HG03469 (cell line): Measurements from ENCODE around the gene TEKT5.
"Not testable (repeated sequence)": the region's sequence is repeated elsewhere in the genome, so short reads cannot be mapped to it uniquely, and the experiment has no call there.

Experiments used
- ATAC-seq: cut with Tn5 transposase; IDR thresholded peaks from one replicate; pipeline ENCODE4 v1.9.1; 2021; ENCODE audit warnings: mild to moderate bottlenecking, moderate library complexity, moderate number of reproducible peaks; ENCODE audit not compliant: unreplicated experiment

TEKT5 gene

DNA sequence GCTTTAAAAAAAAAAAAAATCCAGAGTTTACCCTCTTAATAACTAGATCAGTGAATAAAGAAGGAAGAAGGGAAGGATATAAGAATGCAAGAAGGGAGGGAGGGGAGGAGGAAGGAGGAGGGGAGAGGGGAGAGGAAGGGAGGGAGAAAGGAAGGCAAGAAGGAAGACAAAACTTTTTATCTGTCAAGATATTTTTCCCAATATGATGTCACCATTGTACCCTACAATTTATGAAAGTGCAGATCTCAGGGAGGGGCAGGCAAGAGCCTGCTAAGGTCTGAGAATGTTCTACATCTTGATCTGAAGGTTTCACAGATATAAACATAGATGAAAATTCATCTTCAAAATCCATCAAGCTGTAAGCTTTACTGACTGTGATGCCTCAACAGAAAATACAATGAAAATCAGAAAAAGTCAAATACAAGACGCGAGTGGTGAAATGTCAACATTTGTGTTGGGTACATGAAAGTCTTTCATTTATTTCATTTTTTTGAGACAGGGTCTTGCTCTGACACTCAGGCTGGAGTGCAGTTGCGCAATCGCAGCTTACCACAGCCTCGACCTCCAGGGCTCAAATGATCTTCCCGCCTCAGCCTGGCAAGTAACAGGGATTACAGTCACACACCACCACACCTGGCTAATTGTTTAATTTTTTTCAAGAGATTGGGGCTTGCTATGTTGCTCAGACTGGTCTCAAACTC is 57.2 kb downstream of the TEKT5 start:
- no peak for ATAC-seq

DNA sequence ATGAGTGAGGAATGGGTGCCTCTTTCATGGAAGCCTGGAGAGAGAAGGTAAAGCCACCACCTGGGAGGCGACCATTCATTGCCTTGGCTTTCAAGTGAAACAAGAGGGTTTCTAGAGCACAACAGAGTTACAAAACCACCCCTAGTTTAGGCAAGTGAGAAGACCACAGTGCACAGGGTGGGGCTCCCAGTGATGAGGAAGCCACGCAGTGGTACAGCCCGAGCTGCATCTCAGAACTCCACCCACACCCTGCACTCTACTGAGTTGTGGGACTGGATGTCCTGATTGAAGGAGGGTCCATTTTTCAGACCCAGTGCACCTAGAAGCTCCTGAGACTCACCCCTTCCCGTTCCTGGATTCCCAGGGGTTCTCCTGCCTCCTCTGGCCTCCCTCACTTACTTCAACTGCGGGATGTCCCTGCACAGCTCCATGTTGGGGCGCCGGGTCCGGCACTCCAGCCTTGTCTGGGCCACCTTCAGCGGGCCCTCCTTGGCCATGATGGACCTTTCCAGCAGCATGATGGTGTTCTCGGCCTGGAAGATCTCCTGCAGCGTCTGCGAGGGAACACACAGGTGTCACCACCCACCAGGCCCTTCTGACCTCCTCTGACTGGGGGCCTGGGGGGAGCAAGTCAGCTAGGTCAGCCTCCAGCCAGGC is 59.2 kb downstream of the TEKT5 start:
- no peak for ATAC-seq

DNA sequence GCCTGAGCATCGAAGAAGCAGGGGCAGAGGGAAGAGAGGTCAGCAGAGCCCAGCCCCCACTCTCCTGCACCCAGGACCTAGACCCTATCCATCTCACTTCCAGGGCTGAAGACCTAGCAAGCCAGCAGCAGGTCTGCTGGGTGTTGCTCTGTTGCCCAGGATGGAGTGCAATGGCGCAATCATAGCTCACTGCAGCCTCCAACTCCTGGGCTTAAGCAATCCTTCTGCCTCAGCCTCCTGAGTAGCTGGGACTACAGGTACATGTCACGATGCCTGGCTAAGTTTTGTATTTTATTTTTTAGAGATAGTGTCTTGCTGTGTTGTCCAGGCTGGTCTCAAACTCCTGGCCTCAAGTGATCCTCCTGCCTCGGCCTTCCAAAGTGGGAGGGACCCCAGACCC is 61.3 kb downstream of the TEKT5 start:
- ATAC-seq, result not testable (repeated sequence)

DNA sequence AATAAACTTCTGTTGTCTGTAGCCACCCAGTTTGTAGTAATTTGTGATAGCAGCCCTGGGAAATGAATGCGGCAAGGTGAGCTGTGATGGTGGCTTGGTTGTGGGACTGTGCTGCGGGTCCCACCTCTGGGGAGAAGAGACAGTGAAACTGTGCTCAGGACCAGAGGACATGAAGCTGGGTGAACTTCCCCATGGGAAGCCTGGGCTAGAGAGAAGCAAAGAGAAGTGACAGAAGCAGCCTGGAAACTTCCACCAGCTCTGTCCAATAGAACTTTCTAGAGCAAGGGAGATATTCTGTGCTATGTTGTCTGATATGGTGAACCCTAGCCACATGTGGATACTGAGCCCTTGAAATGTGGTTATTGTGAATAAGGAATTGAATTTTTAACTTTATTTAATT is 62.8 kb downstream of the TEKT5 start:
- no peak for ATAC-seq

DNA sequence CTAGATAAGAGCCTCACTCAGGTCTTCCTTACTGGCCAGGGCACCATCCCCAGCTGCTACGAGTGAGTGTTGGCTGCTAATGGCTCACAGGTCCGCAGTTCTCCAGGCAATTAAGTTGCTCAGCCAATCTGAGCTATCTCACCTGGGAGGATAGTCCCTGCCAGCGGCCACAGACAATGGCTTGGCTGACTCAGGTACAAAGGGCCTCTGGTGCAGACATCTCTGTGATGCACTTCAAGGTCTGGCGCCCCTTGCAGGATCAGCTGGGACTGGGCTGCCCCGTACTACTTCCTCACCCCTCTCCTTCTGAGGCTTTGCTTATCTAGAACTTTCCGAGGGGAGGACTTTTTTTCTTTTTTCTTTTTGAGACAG is 65.2 kb downstream of the TEKT5 start:
- no peak for ATAC-seq

DNA sequence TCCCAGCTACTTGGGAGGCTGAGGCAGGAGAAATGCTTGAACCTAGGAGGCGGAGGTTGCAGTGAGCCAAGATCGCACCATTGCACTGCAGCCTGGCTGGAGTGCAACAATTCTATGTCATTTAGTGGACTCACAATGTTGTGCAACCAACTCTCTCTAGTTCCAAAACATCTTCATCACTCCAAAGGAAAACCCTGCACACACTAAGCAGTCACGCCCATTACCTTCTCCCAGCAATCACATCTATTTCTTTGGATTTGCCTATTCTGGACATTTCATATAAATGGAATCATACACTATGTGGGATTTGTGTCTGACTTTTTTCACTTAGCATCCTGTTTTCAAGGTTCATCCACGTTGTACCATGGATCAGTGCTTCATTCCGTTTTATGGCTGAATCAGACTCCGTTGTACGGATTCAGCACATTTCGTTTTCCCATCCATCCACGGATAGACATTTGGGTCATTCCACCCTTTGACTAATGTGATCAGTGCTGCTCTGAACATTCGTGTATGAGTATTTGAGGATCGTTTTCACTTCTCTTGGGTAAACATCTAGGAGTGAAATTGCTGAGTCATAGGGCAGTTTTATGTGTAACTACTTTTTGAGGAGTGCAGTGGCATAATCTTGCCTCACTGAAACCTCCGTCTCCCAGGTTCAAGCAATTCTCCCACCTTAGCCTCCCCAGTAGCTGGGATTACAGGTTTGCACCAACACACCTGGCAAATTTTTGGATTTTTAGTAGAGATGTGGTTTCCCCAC is 69.0 kb downstream of the TEKT5 start:
- no peak for ATAC-seq

DNA sequence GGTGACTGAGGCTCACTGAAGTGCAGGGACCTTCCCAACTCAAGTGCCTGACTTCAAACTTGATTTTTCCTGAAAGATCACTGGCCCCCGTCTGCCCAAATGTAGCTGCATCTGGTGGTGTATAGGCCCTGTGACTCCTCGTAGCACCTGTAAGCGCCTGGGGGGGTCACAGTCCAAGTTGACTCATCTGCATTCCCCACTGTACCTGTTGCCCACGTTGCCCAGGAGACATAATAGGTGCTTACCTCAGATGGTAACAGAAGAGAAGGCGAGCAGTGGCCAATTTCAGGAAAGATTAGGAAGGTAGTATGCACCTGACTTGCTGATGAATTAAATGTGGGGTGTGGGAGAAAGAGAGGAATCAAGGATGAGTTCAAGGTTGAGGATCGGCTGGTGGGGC is 70.2 kb downstream of the TEKT5 start:
- ATAC-seq, result no peak

DNA sequence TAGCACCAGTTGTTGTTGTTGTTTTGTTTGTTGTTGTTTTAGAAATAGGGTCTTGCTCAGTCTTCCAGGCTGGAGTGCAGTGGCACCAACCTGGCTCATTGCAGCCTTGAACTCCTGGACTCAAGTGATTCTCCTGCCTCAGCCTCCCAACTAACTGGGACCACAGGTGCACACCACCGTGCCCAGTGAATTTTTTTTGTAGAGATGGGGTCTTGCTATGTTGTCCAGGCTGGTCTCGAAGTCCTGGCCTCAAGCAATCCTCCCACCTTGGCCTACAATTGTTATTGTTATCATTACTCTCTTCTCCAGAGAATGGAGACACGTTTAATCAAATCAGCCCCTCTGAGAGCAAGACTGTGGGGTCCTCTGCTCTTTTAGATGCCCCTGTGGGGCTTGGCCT is 71.7 kb downstream of the TEKT5 start:
- no peak for ATAC-seq

DNA sequence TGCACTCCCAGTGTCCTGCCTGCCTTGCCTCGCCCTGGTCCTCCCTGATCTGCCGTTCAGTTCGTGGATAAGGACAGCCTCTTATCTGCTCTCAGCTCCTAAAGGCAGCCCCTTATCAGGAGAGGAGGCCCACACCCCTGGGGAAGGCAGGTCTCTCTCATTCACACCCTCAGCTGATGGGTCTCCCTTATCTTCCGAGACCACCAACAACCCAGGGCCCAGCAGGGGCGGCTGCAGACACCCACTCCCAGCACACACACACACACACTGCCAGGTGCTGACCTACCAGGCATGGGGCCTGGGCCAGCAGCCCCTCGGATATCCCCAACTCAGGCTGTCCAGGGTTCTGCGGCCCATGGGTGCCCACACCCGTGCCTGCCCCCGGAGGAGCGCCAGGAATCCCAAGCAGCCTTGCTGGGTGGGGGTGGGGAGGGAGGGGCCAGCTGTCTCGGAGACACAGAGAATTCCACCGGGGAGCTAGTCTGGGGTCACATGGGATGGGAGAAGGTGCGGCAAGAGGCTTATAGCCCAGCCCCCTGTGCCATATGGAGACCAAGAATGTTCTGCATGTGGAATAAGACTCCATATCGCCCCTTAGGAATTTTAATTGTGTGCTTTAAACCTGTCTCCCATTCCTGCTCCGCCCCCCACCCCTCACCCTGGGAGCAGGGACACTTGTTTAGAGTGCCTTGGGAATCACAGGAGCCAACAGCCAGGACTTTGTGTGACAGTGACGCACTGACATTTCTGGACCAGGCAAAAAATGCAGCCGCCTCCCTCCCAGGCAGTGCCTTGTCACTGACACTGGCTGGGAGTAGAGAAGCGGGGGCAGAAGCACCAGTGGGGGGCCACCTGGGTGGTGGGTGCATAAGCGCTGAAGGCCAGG is 72.5 kb downstream of the TEKT5 start:
- ATAC-seq, result no peak

DNA sequence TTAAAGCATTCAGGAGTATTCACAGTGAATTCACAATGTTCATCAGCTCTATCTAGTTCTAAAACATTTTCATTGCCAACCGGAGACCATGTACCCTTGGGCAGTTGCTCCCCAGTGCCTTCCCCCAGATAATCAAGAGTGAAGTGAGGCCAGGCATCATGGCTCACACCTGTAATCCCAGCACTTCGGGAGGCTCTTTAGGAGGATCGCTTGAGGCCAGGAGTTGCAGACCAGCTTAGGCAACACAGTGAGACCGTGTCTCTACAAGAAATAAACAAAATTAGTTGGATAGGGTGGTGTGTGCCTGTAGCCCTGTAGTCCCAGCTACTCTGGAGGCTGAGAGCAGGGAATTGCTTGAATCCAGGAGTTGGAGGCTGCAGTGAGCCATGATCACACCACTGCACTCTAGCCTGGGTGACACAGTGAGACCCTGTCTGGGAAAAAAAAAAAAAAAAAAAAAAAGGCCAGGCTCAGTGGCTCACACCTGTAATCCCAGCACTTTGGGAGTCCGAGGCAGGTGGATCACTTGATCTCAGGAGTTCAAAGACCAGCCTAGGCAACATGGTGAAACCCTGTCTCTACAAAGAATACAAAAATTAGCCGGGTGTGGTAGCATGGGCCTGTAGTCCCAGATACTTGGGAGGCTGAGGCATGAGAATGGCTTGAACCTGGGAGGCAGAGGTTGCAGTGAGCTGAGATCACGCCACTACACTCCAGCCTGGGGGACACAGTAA is 73.3 kb downstream of the TEKT5 start:
- not testable (repeated sequence) for ATAC-seq

DNA sequence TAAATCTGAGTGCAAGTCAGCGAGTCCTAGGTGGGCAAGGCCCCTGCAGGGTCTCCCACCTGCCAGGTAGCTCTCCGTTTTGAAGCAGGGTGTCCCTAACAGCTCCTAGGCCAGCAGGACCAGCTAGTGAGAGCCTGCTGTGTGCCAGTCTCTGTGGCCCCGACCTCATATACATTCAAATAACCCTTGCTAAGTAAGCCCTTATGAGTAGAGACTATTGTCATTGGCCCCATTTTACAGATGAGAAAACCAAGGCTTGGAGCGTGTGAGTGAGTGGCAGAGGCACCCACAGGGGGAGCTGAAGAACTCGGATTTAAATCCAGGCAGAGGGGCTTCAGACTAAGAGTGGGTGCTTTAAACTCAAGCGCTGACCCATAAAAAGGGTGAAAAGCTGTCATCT is 74.6 kb downstream of the TEKT5 start:
- no peak for ATAC-seq

DNA sequence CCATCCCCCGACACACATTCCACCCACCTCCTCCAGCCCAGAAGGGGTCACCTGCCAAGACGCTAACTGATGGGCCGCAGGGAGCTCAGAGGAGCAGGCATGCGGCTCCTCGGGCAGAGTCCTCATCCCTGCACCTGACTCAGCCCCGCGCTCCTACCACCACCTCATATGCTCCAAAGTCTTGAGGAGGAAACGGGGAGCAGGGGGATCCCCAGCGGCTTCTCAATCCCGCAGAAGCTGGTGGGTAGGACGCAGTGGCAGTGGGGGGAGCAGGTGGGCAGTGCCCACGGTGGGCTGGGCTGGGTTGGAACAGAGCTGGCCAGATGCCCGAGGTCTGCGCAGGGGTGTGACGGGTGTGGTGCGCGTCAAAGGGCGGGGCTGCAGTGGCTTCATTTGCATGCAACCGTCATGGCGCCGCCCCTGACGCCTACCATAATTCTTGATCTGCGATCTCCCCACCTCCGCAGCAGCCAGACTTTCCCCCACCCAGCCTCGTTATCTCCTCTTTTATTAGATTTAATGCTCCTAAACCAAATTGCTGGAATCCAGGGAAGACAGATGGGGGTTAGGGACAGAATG is 75.4 kb downstream of the TEKT5 start:
- no peak for ATAC-seq

DNA sequence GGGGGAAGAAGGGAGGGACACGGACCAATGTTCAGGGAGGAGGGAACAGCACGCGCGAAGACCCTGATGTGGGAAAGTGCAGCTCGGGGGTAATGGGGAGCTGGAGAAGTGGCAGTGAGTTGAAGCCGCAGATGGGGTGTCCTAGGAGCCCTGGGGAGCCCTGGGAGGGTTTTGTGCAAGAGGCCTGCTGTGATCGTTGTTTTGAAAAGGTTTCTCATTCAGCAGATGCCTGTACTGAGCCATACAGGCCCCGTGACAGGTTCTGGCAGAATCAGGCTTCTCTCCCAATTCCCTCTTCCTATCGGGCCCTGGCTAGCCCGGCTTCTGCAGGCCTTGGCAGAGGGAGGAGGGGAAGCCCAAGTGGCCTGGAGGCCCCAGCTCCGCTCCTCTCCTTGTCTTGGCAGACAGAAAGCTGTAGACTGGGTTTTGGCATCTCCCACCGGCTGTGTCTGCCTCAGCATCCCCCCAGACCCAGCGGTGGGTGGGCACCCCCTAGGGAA is 76.0 kb downstream of the TEKT5 start:
- ATAC-seq, result no peak

DNA sequence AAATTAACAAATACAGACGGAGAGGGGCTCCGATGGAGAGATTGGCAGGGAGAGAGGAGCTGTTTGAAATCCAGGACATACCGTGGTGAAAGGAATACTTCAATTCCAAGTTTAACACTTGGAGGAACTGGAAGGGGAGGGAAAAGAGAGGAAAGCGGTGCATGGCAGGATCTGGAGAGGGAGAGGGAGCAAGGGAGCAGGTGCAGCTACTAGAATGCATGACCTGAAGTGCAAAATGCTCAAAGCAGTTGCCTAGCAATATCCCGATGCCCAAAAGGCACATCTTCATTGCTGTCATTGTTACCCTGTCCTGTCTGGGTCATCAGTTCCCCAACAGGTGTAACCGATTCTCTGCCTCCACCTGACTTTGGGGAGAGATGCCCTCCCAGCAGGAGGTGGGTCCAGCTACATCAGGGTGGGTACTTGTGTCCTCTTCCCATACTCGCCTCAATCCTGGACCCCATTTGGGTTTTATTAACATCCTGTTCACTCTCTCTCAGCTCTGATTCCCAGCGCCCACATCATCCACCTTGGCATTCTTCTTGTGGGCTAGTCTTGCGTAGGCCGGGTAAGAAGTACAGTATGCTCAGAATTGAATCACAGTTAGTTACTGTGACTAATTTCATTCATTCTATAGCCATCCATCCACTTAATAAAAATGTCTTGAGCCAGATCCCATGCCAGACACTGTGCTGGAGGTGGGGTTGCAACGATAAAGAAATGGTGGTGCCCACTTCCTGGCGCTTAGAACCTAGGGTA is 76.9 kb downstream of the TEKT5 start:
- ATAC-seq, result no peak

DNA sequence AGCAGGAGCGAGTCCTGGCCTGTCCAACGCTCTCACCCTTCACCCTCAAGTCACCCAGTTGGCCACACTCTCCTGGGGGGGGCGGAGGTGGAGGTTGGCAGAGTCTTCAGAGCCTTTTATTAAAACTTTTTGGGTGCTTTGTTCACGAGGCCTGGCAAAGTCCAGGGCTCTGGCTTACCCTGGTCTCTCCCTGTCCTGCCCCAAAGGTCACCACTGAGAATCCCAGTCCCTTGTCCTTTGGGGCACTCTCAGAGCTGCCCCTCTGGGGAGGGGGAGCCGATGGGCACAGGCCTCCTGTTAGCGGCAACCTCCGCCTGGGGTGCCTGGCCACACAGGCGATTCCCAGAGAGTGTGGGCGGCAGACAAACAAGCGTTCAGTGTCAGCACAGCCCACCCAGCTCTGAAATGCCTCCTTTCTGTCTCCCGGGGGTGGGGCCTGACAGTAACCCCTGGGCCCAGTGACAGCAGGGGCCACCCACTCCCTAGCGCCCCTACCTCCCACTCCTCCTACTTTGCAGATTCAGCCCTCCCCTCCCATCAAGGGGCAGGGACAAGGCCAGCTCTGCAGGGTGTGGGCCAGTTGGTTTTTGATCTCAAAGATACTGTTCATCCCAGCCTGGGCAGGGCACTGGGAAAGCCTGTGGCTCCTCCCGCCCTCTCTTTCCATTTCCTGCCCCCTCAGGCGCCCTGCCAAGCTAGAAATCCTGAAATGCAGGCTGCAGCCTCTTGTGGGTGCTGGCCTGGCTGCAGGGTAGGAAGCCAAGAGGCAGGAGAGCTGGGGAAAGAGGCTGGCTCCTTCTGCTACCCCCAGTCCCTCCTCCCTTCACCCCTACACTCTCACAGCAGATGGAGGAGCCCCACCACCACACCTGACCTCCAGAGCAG is 77.7 kb downstream of the TEKT5 start:
- ATAC-seq, result no peak

DNA sequence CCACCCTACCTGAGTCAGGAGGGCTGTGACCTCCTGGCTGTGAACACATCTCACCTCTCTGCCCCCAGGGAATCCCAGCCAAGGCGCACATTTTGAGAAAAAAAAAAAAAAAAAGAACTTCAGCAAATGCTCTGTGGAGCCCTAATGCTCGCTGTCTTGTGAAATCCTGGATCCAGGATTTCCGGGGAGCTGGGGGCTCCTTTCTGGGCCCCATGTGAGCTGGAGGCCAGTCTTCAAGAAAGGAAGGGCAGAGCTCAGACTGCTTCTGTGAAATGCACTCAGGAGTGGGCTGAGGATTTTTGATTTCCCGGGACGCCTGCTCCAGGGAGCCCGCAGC is 78.3 kb downstream of the TEKT5 start:
- no peak for ATAC-seq

DNA sequence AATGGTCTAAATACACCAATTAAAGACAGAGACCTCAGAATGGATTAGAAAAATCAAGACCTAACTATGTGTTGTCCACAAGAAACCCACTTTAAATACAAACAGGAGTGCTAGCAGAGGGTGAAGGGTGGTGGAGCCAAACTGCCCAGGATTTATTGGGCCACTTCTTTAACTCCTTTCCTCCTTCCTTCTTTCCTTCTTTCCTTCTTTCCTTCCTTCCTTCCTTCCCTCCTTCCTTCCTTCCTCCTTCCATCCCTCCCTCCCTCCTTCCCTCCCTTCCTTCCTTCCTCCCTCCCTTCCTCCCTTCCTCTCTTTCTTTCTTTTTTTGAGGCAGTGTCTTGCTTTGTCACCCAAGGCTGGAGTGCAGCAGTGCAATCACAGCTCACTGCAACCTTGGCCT is 80.0 kb downstream of the TEKT5 start:
- no peak for ATAC-seq

DNA sequence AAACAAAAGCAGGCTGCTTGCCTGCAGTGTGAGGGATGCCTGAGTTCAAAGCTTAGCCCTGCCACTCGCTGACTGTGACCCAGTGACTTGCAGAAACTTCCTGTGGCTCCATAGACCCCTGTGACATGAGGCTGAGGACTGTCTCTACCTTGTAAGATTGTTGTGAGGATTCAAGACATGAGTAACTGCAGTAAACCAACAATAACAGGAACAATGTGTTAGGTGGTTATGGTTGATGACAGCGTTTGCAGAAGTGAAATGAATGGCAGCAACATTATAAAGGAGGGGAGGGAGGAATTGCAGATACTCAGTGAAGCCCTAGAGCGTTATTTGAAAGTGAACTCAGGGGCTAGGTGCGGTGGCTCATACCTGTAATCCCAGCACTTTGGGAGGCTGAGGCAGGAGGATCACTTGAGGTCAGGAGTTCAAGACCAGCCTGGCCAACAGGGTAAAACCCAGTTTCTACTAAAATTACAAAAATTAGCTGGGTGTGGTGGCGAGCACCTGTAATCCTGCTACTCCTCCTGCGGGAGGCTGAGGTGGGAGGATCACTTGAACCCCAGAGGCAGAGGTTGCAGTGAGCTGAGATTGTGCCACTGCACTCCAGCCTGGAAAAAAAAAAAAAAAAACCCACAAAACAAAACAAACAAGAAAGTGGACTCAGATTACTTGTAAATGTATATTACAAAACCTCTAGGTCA is 80.8 kb downstream of the TEKT5 start:
- no peak for ATAC-seq
